HG02840 (cell line): ENCODE measurements around the gene SCAF8.

Source experiments
- ATAC-seq: cut with Tn5 transposase; IDR thresholded peaks from one replicate; pipeline ENCODE4 v1.9.1; 2021; ENCODE audit warnings: mild to moderate bottlenecking, moderate library complexity, moderate number of reproducible peaks; ENCODE audit not compliant: unreplicated experiment, low FRiP score

SCAF8 gene

GRCh38 chr6:154822947-154823558, 89.8 kb downstream of the SCAF8 start:
- no peak for ATAC-seq

- ATAC-seq, result no peak
Measured at GRCh38 chr6:154824076-154824475, 90.9 kb downstream of the SCAF8 start.

- ATAC-seq, result no peak
Measured at GRCh38 chr6:154829970-154830369, 96.8 kb downstream of the SCAF8 start.

GRCh38 chr6:154830771-154831170, 97.6 kb downstream of the SCAF8 start:
- ATAC-seq, result no peak

- no peak for ATAC-seq
Measured at GRCh38 chr6:154835307-154835706, 102.1 kb downstream of the SCAF8 start.

GRCh38 chr6:154839546-154839945, 106.3 kb downstream of the SCAF8 start:
- no peak for ATAC-seq

GRCh38 chr6:154840363-154840762, 107.1 kb downstream of the SCAF8 start:
- no peak for ATAC-seq

- ATAC-seq, result no peak
Measured at GRCh38 chr6:154841109-154841508, 107.9 kb downstream of the SCAF8 start.

- no peak for ATAC-seq
Measured at GRCh38 chr6:154842833-154843232, 109.6 kb downstream of the SCAF8 start.

GRCh38 chr6:154847318-154847717, 114.1 kb downstream of the SCAF8 start:
- no peak for ATAC-seq

GRCh38 chr6:154848580-154848979, 115.4 kb downstream of the SCAF8 start:
- no peak for ATAC-seq

GRCh38 chr6:154849475-154849874, 116.3 kb downstream of the SCAF8 start:
- ATAC-seq, result no peak

GRCh38 chr6:154852687-154853086, 119.5 kb downstream of the SCAF8 start:
- ATAC-seq, result no peak

GRCh38 chr6:154857529-154857928, 124.3 kb downstream of the SCAF8 start:
- ATAC-seq, result no peak

GRCh38 chr6:154861825-154862224, 128.6 kb downstream of the SCAF8 start:
- ATAC-seq, result no peak

GRCh38 chr6:154862536-154862935, 129.3 kb downstream of the SCAF8 start:
- ATAC-seq, result no peak

- no peak for ATAC-seq
Measured at GRCh38 chr6:154864066-154864430, 130.8 kb downstream of the SCAF8 start.

- ATAC-seq, result no peak
Measured at GRCh38 chr6:154865291-154865690, 132.1 kb downstream of the SCAF8 start.

- ATAC-seq, result no peak
Measured at GRCh38 chr6:154868143-154868594, 135.0 kb downstream of the SCAF8 start.

GRCh38 chr6:154872542-154873114, 139.4 kb downstream of the SCAF8 start:
- no peak for ATAC-seq

- ATAC-seq, result no peak
Measured at GRCh38 chr6:154873546-154873945, 140.3 kb downstream of the SCAF8 start.

- ATAC-seq, result no peak
Measured at GRCh38 chr6:154874773-154875592, 141.8 kb downstream of the SCAF8 start.
